ENCODE data around the gene PSMD14.

The PSMD14 gene

GRCh38 chr2:161370981-161371380, 62.8 kb downstream of the PSMD14 start:
- no peak for TF ChIP-seq CTCF (IDR thresholded peaks at IDR 0.05)
- DNase-seq (ENCODE audit: low spot score), result no peak
- H3K27ac ChIP-seq, result no peak overlapping the region
- H3K4me3 ChIP-seq, result no peak overlapping the region

- no peak for DNase-seq (ENCODE audit: low spot score)
- H3K4me3 ChIP-seq, result no peak overlapping the region
- no peak for TF ChIP-seq CTCF (IDR thresholded peaks at IDR 0.05)
- no peak overlapping the region for H3K27ac ChIP-seq
Measured at GRCh38 chr2:161371869-161372268, 63.6 kb downstream of the PSMD14 start.

GRCh38 chr2:161373942-161374341, 65.7 kb downstream of the PSMD14 start:
- TF ChIP-seq CTCF (IDR thresholded peaks at IDR 0.05), result no peak
- DNase-seq (ENCODE audit: low spot score), result no peak
- Histone ChIP-seq H3K4me3 (no peak overlapping the region), H3K27ac (no peak overlapping the region)

GRCh38 chr2:161374446-161374845, 66.2 kb downstream of the PSMD14 start:
- DNase-seq (ENCODE audit: low spot score), result no peak
- no peak overlapping the region for H3K4me3 ChIP-seq
- no peak overlapping the region for H3K27ac ChIP-seq
- no peak for TF ChIP-seq CTCF (IDR thresholded peaks at IDR 0.05)

GRCh38 chr2:161379740-161380139, 71.5 kb downstream of the PSMD14 start:
- H3K27ac ChIP-seq, result no peak overlapping the region
- no peak for TF ChIP-seq CTCF (IDR thresholded peaks at IDR 0.05)
- DNase-seq (ENCODE audit: low spot score), result no peak
- H3K4me3 ChIP-seq, result no peak overlapping the region

GRCh38 chr2:161381546-161381945, 73.3 kb downstream of the PSMD14 start:
- DNase-seq (ENCODE audit: low spot score), result no peak
- Histone ChIP-seq H3K27ac (no peak overlapping the region), H3K4me3 (no peak overlapping the region)
- no peak for TF ChIP-seq CTCF (IDR thresholded peaks at IDR 0.05)

GRCh38 chr2:161382747-161383146, 74.5 kb downstream of the PSMD14 start:
- Histone ChIP-seq H3K27ac (no peak overlapping the region), H3K4me3 (no peak overlapping the region)
- DNase-seq (ENCODE audit: low spot score), result no peak
- no peak for TF ChIP-seq CTCF (IDR thresholded peaks at IDR 0.05)
